MCF 10A (cell line): ENCODE results near the gene TFAP2B. TPM values are rescaled to one million over a fixed set of nuclear protein-coding genes. Genes with fewer than 3 reads are reported as not detected.

Source experiments
- BruUV-seq: library from RNA; stranded (reverse); fragments of 400-500 nt; replicated peaks from 2 replicates; lab custom pipeline; 2021; lab: Mats Ljungman, UMichigan
- CTCF ChIA-PET: fragments of 300-600 bp; sonication (Branson Sonifier 250); formaldehyde crosslinking; extraction: SDS; loops from one replicate; lab custom pipeline; 2021; ENCODE audit warnings: antibody characterized with exemption, inconsistent platforms; lab: Yijun Ruan, JAX
- POLR2A ChIA-PET: fragments of 300-600, 350-650 bp; sonication (Branson Sonifier 250); formaldehyde crosslinking; extraction: SDS; loops from one replicate; lab custom pipeline; 2020; ENCODE audit warnings: antibody characterized with exemption, inconsistent platforms; lab: Yijun Ruan, JAX
- DNase-seq: peaks from one replicate; pipeline ENCODE4 v3.0.0-alpha.2; 2018; ENCODE audit not compliant: unreplicated experiment
- H3K27ac Mint-ChIP-seq: one replicate; pipeline ENCODE4 v1.8.0; 2022; ENCODE audit warnings: mild to moderate bottlenecking, low read depth, mixed read lengths; ENCODE audit not compliant: unreplicated experiment
- H3K27me3 Mint-ChIP-seq: one replicate; pipeline ENCODE4 v1.8.0; 2022; ENCODE audit warnings: mixed read lengths; ENCODE audit not compliant: insufficient read depth, unreplicated experiment
- H3K36me3 Mint-ChIP-seq: one replicate; pipeline ENCODE4 v1.8.0; 2022; ENCODE audit warnings: mild to moderate bottlenecking, moderate library complexity, mixed read lengths; ENCODE audit not compliant: insufficient read depth, unreplicated experiment
- H3K4me1 Mint-ChIP-seq: one replicate; pipeline ENCODE4 v1.8.0; 2022; ENCODE audit warnings: mixed read lengths; ENCODE audit not compliant: insufficient read depth, unreplicated experiment
- H3K4me3 Mint-ChIP-seq: one replicate; pipeline ENCODE4 v1.8.0; 2022; ENCODE audit warnings: mild to moderate bottlenecking, moderate library complexity, mixed read lengths; ENCODE audit not compliant: unreplicated experiment
- H3K9me3 Mint-ChIP-seq: one replicate; pipeline ENCODE4 v1.8.0; 2022; ENCODE audit warnings: mixed read lengths; ENCODE audit not compliant: unreplicated experiment
- intact Hi-C: fragments of 100-400 bp; cut with micrococcal nuclease; formaldehyde crosslinking; loops from 2 replicates; pipeline ENCODE4 v1.14.1; 2022
- total RNA-seq: library from RNA; stranded (reverse); gene quantifications from 2 replicates; pipeline ENCODE4 v1.2.3, GENCODE V29; 2022
- TF ChIP-seq, protein P1 (sequence below): fragments of 200-600 bp; IDR thresholded peaks from one replicate; pipeline ENCODE4 v1.8.0; 2022; ENCODE audit warnings: antibody characterized with exemption, mild to moderate bottlenecking; ENCODE audit not compliant: unreplicated experiment

Gene TFAP2B
- total RNA-seq, 1 experiment from 2014 or later = not detected

DNA sequence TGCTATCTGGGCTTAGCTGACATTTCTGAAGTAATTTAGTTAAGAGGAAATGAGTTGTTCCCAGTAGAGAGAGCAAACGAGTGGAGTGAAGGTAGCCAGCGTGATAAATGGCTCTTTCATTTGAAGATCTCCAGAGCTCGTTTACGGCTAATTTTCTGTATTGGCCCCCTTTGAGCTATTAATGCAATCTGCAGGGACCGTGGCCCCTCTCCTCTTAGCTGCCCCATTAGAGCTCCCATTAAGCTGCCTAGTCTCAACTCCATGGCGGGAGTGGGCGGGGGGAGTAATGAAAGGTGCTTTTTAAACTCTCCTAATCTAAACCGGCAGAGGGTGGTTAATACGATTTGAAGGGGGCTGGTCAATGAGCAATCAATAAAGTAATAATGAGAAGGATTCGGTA, 12.5 kb downstream of the TFAP2B start:
- no peak for DNase-seq
- no TSS peak for BruUV-seq
- POLR2A ChIA-PET = no interaction called here
- peaks cover 28% of the 10 kb centered on the region for H3K27me3 Mint-ChIP-seq
- TF ChIP-seq, protein P1, sequence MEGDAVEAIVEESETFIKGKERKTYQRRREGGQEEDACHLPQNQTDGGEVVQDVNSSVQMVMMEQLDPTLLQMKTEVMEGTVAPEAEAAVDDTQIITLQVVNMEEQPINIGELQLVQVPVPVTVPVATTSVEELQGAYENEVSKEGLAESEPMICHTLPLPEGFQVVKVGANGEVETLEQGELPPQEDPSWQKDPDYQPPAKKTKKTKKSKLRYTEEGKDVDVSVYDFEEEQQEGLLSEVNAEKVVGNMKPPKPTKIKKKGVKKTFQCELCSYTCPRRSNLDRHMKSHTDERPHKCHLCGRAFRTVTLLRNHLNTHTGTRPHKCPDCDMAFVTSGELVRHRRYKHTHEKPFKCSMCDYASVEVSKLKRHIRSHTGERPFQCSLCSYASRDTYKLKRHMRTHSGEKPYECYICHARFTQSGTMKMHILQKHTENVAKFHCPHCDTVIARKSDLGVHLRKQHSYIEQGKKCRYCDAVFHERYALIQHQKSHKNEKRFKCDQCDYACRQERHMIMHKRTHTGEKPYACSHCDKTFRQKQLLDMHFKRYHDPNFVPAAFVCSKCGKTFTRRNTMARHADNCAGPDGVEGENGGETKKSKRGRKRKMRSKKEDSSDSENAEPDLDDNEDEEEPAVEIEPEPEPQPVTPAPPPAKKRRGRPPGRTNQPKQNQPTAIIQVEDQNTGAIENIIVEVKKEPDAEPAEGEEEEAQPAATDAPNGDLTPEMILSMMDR = no peak
- intact Hi-C loops = no loop called here
- H3K27ac Mint-ChIP-seq = no peak overlapping the region
- no peaks in the 10 kb centered on the region for H3K36me3 Mint-ChIP-seq
- no peaks in the 10 kb centered on the region for H3K4me1 Mint-ChIP-seq
- H3K4me3 Mint-ChIP-seq = no peak overlapping the region
- no peaks in the 10 kb centered on the region for H3K9me3 Mint-ChIP-seq
- CTCF ChIA-PET = interaction anchor here (0.7 kb wide), 1 partner anchor 715 kb away, joined by 3 read pairs; no protein-coding TSS in a partner anchor

GRCh38 chr6:50832912-50833311, 14.2 kb downstream of the TFAP2B start:
- H3K36me3 Mint-ChIP-seq = peaks cover 6% of the 10 kb centered on the region
- intact Hi-C loops = no loop called here
- H3K27ac Mint-ChIP-seq = no peak overlapping the region
- no peak for DNase-seq
- H3K4me1 Mint-ChIP-seq = no peaks in the 10 kb centered on the region
- TF ChIP-seq, protein P1 = no peak
- peaks cover 11% of the 10 kb centered on the region for H3K27me3 Mint-ChIP-seq
- H3K9me3 Mint-ChIP-seq = no peaks in the 10 kb centered on the region
- ChIA-PET CTCF (interaction anchor here (0.7 kb wide), 1 partner anchor 17 kb away, joined by 3 read pairs; no protein-coding TSS in a partner anchor), POLR2A (interaction anchor here (0.6 to 0.9 kb wide), 2 partner anchors 641 to 988 kb away, joined by 3 to 4 read pairs; no protein-coding TSS in a partner anchor)
- BruUV-seq = no TSS peak
- no peak overlapping the region for H3K4me3 Mint-ChIP-seq

DNA sequence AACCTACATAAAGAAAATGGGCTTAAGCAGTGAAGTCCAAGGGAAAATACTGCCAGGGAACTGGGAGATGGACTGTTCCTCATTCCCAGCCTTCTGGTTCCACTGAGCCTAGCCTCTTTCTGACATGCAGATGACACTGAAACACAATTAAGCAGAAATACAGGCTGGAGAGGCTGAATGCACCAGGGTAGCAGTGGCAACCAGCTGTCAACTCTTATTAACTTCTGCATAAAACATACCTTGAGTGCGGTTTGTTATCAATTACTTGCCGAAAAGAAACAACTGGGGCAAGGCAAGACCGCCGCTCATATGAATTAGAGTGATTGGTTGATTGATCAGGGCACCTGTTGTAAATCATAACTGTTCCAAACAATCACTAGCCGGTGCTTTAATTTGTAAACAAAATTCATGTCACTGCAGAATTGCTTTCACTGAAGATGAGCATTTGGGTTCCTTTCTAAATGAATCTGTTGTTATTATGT, 16.3 kb downstream of the TFAP2B start:
- Mint-ChIP-seq H3K4me3 (no peak overlapping the region), H3K27me3 (no peaks in the 10 kb centered on the region), H3K27ac (no peak overlapping the region), H3K36me3 (peaks cover 6% of the 10 kb centered on the region), H3K4me1 (no peaks in the 10 kb centered on the region), H3K9me3 (no peaks in the 10 kb centered on the region)
- no peak for DNase-seq
- BruUV-seq = no TSS peak
- ChIA-PET CTCF (interaction anchor here (1.1 kb wide), 1 partner anchor 679 kb away, joined by 3 read pairs; no protein-coding TSS in a partner anchor), POLR2A (no interaction called here)
- TF ChIP-seq, protein P1 = no peak
- intact Hi-C loops = no loop called here

GRCh38 chr6:50836231-50836630, 17.6 kb downstream of the TFAP2B start:
- Mint-ChIP-seq H3K9me3 (no peaks in the 10 kb centered on the region), H3K36me3 (peaks cover 6% of the 10 kb centered on the region), H3K4me3 (no peak overlapping the region), H3K27me3 (no peaks in the 10 kb centered on the region), H3K4me1 (no peaks in the 10 kb centered on the region), H3K27ac (no peak overlapping the region)
- BruUV-seq = no TSS peak
- ChIA-PET CTCF (no interaction called here), POLR2A (no interaction called here)
- TF ChIP-seq, protein P1 = no peak
- DNase-seq = no peak
- intact Hi-C loops = no loop called here
